IMR-90 (cell line): ENCODE data around the gene GCC2. TPM values are rescaled to one million over a fixed set of nuclear protein-coding genes. Genes with fewer than 3 reads are reported as not detected.
A peak's percentile ranks its signal among the peaks of the same experiment; 100 is the strongest.

ENCODE experiments used
- ATAC-seq: fragments of 200-7000 bp; cut with Tn5 transposase; 2 replicates; pipeline ENCODE4 v1.9.1; 2020; ENCODE audit warnings: low read depth, mild to moderate bottlenecking, moderate library complexity
- BruUV-seq: library from RNA; stranded (reverse); fragments of 400-500 nt; replicated peaks from 2 replicates; lab custom pipeline; 2021; lab: Mats Ljungman, UMichigan
- CTCF ChIA-PET: fragments of 300-600 bp; formaldehyde crosslinking; extraction: SDS; loops from one replicate; lab custom pipeline; 2021; ENCODE audit warnings: antibody characterized with exemption; lab: Yijun Ruan, JAX
- POLR2A ChIA-PET: fragments of 300-600 bp; sonication (Branson Sonifier 250); formaldehyde crosslinking; loops from one replicate; lab custom pipeline; 2022; ENCODE audit warnings: antibody characterized with exemption; ENCODE audit not compliant: unreplicated experiment; lab: Charles Lee
- DNase-seq: peaks from one replicate; pipeline ENCODE4 v3.0.0; 2013
- H2AFZ ChIP-seq: replicated peaks from 2 replicates; pipeline ENCODE3; 2013; ENCODE audit warnings: low read length, mild to moderate bottlenecking; ENCODE audit not compliant: poor library complexity
- H2AK5ac ChIP-seq: 2 replicates; pipeline ENCODE4 v1.6.1; 2013; ENCODE audit warnings: low read depth, low read length, inconsistent platforms
- H2AK9ac ChIP-seq: replicated peaks from 2 replicates; pipeline ENCODE3; 2013; ENCODE audit warnings: mild to moderate bottlenecking, low read depth, low read length, moderate library complexity; ENCODE audit not compliant: poor library complexity
- H2BK120ac ChIP-seq: 2 replicates; pipeline ENCODE4 v1.6.1; 2013; ENCODE audit warnings: low read depth, low read length, inconsistent platforms
- H2BK15ac ChIP-seq: 3 replicates; pipeline ENCODE4 v1.6.1; 2013; ENCODE audit warnings: low read depth, low read length, inconsistent platforms
- H2BK20ac ChIP-seq: 2 replicates; pipeline ENCODE4 v1.6.1; 2013; ENCODE audit warnings: low read depth, mild to moderate bottlenecking, inconsistent platforms, low read length, moderate library complexity
- H2BK5ac ChIP-seq: 2 replicates; pipeline ENCODE4 v1.6.1; 2013; ENCODE audit warnings: mild to moderate bottlenecking, low read depth, low read length, inconsistent platforms; ENCODE audit not compliant: poor library complexity, severe bottlenecking
- H3K14ac ChIP-seq: replicated peaks from 2 replicates; pipeline ENCODE4 v1.6.1; 2013; ENCODE audit warnings: low read depth, low read length, inconsistent platforms
- H3K18ac ChIP-seq: 2 replicates; pipeline ENCODE4 v1.6.1; 2013; ENCODE audit warnings: low read depth, low read length, control low read depth
- H3K23ac ChIP-seq: 2 replicates; pipeline ENCODE4 v1.6.1; 2013; ENCODE audit warnings: low read depth, low read length, inconsistent platforms
- H3K27ac ChIP-seq: 2 replicates; pipeline ENCODE4 v1.5.1; 2013; ENCODE audit warnings: mild to moderate bottlenecking, control low read depth, low read length; ENCODE audit not compliant: insufficient read depth
- H3K27me3 ChIP-seq: 2 replicates; pipeline ENCODE4 v1.6.1; 2013; ENCODE audit warnings: low read length; ENCODE audit not compliant: control insufficient read depth, insufficient read depth
- H3K36me3 ChIP-seq: 2 replicates; pipeline ENCODE4 v1.6.1; 2013; ENCODE audit warnings: low read length, mixed read lengths; ENCODE audit not compliant: control insufficient read depth, insufficient read depth
- H3K4ac ChIP-seq: 2 replicates; pipeline ENCODE4 v1.6.1; 2013; ENCODE audit warnings: low read depth, low read length, inconsistent platforms
- H3K4me1 ChIP-seq: 2 replicates; pipeline ENCODE4 v1.6.1; 2013; ENCODE audit warnings: low read length, mixed read lengths; ENCODE audit not compliant: control insufficient read depth, insufficient read depth
- H3K4me2 ChIP-seq: 2 replicates; pipeline ENCODE4 v1.6.1; 2013; ENCODE audit warnings: low read depth, mild to moderate bottlenecking, control low read depth, low read length, moderate library complexity
- H3K4me3 ChIP-seq: 2 replicates; pipeline ENCODE4 v1.5.1; 2013; ENCODE audit warnings: low read depth, mild to moderate bottlenecking, control low read depth, low read length, moderate library complexity; ENCODE audit not compliant: insufficient read depth
- H3K56ac ChIP-seq: 2 replicates; pipeline ENCODE4 v1.6.1; 2013; ENCODE audit warnings: low read length, inconsistent platforms; ENCODE audit not compliant: insufficient read depth; ENCODE audit errors: extremely low read depth
- H3K79me1 ChIP-seq, 2 experiments: 2 replicates each; pipeline ENCODE4 v1.6.1; 2013; ENCODE audit warnings: low read length in 2 of 2, inconsistent platforms in 1 of 2, low read depth in 1 of 2
- H3K9ac ChIP-seq: 2 replicates; pipeline ENCODE4 v1.6.1; 2013; ENCODE audit warnings: low read depth, low read length, control low read depth
- H3K9me1 ChIP-seq: 2 replicates; pipeline ENCODE4 v1.6.1; 2013; ENCODE audit warnings: low read length, inconsistent platforms; ENCODE audit not compliant: insufficient read depth
- H3K9me3 ChIP-seq: 2 replicates; pipeline ENCODE4 v1.6.1; 2013; ENCODE audit warnings: low read length; ENCODE audit not compliant: control insufficient read depth, insufficient read depth
- H4K20me1 ChIP-seq: 2 replicates; pipeline ENCODE4 v1.6.1; 2013; ENCODE audit warnings: low read length, inconsistent platforms; ENCODE audit not compliant: insufficient read depth
- H4K5ac ChIP-seq: 2 replicates; pipeline ENCODE4 v1.6.1; 2013; ENCODE audit warnings: mild to moderate bottlenecking, low read depth, low read length, control low read depth
- H4K8ac ChIP-seq, 2 experiments: 2 replicates each; pipeline ENCODE4 v1.6.1; 2013; ENCODE audit warnings: low read depth in 2 of 2, low read length in 2 of 2, control low read depth in 1 of 2, inconsistent platforms in 1 of 2
- H4K91ac ChIP-seq: 2 replicates; pipeline ENCODE4 v1.6.1; 2013; ENCODE audit warnings: low read depth, low read length, inconsistent platforms; ENCODE audit not compliant: insufficient read depth
- BHLHE40 ChIP-seq: fragments of 150-350 bp; IDR thresholded peaks from 2 replicates; pipeline ENCODE4 v1.6.1; 2016; ENCODE audit warnings: mild to moderate bottlenecking, low read depth, low read length
- CEBPB ChIP-seq: IDR thresholded peaks from 2 replicates; pipeline ENCODE4 v1.6.1; 2012; ENCODE audit warnings: low read depth, low read length, improper control_type of control experiment
- CHD1 ChIP-seq: IDR thresholded peaks from 2 replicates; pipeline ENCODE4 v1.6.1; 2012; ENCODE audit warnings: low read depth, low read length, improper control_type of control experiment
- ELK1 ChIP-seq: fragments of 150-350 bp; IDR thresholded peaks from 2 replicates; pipeline ENCODE4 v1.6.1; 2016; ENCODE audit warnings: low read depth, mild to moderate bottlenecking, low read length, moderate library complexity, borderline replicate concordance
- MAZ ChIP-seq: IDR thresholded peaks from 2 replicates; pipeline ENCODE4 v1.6.1; 2012; ENCODE audit warnings: low read depth, mild to moderate bottlenecking, low read length, improper control_type of control experiment, moderate library complexity, borderline replicate concordance
- MXI1 ChIP-seq: IDR thresholded peaks from 2 replicates; pipeline ENCODE4 v1.6.1; 2012; ENCODE audit warnings: low read depth, mild to moderate bottlenecking, low read length, moderate library complexity, borderline replicate concordance
- NFE2L2 ChIP-seq: fragments of 150-350 bp; IDR thresholded peaks from 2 replicates; pipeline ENCODE4 v1.6.1; 2016; ENCODE audit warnings: low read depth, mild to moderate bottlenecking, low read length
- POLR2A ChIP-seq: IDR thresholded peaks from 2 replicates; pipeline ENCODE4 v1.6.1; 2012; ENCODE audit warnings: mild to moderate bottlenecking, low read depth, low read length
- RAD21 ChIP-seq: IDR thresholded peaks from 2 replicates; pipeline ENCODE4 v1.6.1; 2012; ENCODE audit warnings: low read length, improper control_type of control experiment
- RCOR1 ChIP-seq: IDR thresholded peaks from 2 replicates; pipeline ENCODE4 v1.6.1; 2012; ENCODE audit warnings: mild to moderate bottlenecking, low read length, improper control_type of control experiment; ENCODE audit not compliant: insufficient replicate concordance
- SMC3 ChIP-seq: fragments of 150-350 bp; IDR thresholded peaks from 2 replicates; pipeline ENCODE4 v1.6.1; 2016; ENCODE audit warnings: low read depth, mild to moderate bottlenecking, antibody characterized with exemption, low read length, moderate library complexity
- USF2 ChIP-seq: fragments of 150-350 bp; IDR thresholded peaks from 2 replicates; pipeline ENCODE4 v1.6.1; 2017; ENCODE audit warnings: mild to moderate bottlenecking, antibody characterized with exemption, low read length, low read depth
- WGBS, 2 experiments: methylation state at CpG; one replicate each; pipeline versions ENCODE4 v1.1.5 to v1.1.7; 2013; ENCODE audit warnings: missing lambda C conversion rate in 2 of 2; ENCODE audit not compliant: insufficient read length in 1 of 2; ENCODE audit errors: extremely low coverage in 2 of 2; 5-methylcytosine and 5-hydroxymethylcytosine counted together
- dilution Hi-C: fragments of 300-500 bp; cut with HindIII; formaldehyde crosslinking; loops from one replicate; pipeline ENCODE4 v1.14.3; 2018; ENCODE audit warnings: low sequenced_read_pairs; ENCODE audit not compliant: unreplicated experiment
- in situ Hi-C: fragments of 300-500 bp; cut with MboI; formaldehyde crosslinking; loops from 3 replicates; pipeline ENCODE4 v1.14.3; 2019; ENCODE audit warnings: low sequenced_read_pairs, inconsistent platforms, mixed read lengths
- intact Hi-C: fragments of 100-400 bp; cut with micrococcal nuclease; formaldehyde crosslinking; loops from 2 replicates; pipeline ENCODE4 v1.10.0; 2022
- polyA plus RNA-seq, 3 experiments: library from polyadenylated mRNA; depleted of rRNA; stranded (reverse); fragments of >200 nt; gene quantifications; 2 replicates each; pipeline ENCODE4 v1.2.3, GENCODE V29; 2012; ENCODE audit warnings: low replicate concordance in 1 of 3
- total RNA-seq: library from RNA; depleted of rRNA; stranded (reverse); fragments of >200 nt; gene quantifications from 2 replicates; pipeline ENCODE4 v1.2.3, GENCODE V29; 2012

GCC2 gene
- total and polyA plus RNA-seq, 2 of the 4 experiments (the other 2 are of a cell fraction), result 6.4 to 8.6 TPM

GRCh38 chr2:108459441-108459840 lies 10.4 kb downstream of the GCC2 start:
- ATAC-seq, result no peak
- Histone ChIP-seq H2AFZ (no peak overlapping the region), H3K4me3 (no peak overlapping the region), H4K8ac (no peak overlapping the region), H3K9ac (no peak overlapping the region), H2BK5ac (no peak overlapping the region), H3K14ac (no peak overlapping the region), H3K27me3 (no peaks in the 10 kb centered on the region), H3K9me1 (peaks cover 7% of the 10 kb centered on the region), H2AK5ac (no peak overlapping the region), H3K9me3 (no peaks in the 10 kb centered on the region), H3K56ac (no peak overlapping the region), H3K23ac (no peak overlapping the region), H3K4me1 (no peaks in the 10 kb centered on the region), H3K4me2 (no peak overlapping the region), H2BK15ac (no peak overlapping the region), H4K5ac (no peak overlapping the region), H2BK20ac (no peak overlapping the region), H3K4ac (no peak overlapping the region), H2BK120ac (no peak overlapping the region), H4K20me1 (no peaks in the 10 kb centered on the region), H3K27ac (no peak overlapping the region), H3K36me3 (peaks cover 27% of the 10 kb centered on the region), H3K79me1 (peaks cover 10 to 24% of the 10 kb centered on the region in 2 experiments), H2AK9ac (no peak overlapping the region), H3K18ac (no peak overlapping the region), H4K91ac (no peak overlapping the region)
- intact Hi-C loops, result no loop called here
- dilution Hi-C loops, result no loop called here
- DNase-seq, result peak; percentile 10
- BruUV-seq, result no TSS peak
- TF ChIP-seq POLR2A (no peak), BHLHE40 (no peak), CEBPB (no peak), SMC3 (no peak), RAD21 (no peak), RCOR1 (no peak), NFE2L2 (no peak), MAZ (no peak), MXI1 (no peak), ELK1 (no peak), USF2 (no peak), CHD1 (no peak)
- CTCF ChIA-PET, result no interaction called here
- POLR2A ChIA-PET, result no interaction called here
- no CpG with 5 or more reads among the region's 1 CpG for WGBS, 2 experiments
- in situ Hi-C loops, result no loop called here
